ENCODE data around the gene CNKSR3. TPM values are rescaled to one million over a fixed set of nuclear protein-coding genes. Genes with fewer than 3 reads are reported as not detected.
A peak's percentile ranks its signal among the peaks of the same experiment; 100 is the strongest.

The CNKSR3 gene
- polyA plus RNA-seq, 1 experiment: 5.2 TPM

DNA sequence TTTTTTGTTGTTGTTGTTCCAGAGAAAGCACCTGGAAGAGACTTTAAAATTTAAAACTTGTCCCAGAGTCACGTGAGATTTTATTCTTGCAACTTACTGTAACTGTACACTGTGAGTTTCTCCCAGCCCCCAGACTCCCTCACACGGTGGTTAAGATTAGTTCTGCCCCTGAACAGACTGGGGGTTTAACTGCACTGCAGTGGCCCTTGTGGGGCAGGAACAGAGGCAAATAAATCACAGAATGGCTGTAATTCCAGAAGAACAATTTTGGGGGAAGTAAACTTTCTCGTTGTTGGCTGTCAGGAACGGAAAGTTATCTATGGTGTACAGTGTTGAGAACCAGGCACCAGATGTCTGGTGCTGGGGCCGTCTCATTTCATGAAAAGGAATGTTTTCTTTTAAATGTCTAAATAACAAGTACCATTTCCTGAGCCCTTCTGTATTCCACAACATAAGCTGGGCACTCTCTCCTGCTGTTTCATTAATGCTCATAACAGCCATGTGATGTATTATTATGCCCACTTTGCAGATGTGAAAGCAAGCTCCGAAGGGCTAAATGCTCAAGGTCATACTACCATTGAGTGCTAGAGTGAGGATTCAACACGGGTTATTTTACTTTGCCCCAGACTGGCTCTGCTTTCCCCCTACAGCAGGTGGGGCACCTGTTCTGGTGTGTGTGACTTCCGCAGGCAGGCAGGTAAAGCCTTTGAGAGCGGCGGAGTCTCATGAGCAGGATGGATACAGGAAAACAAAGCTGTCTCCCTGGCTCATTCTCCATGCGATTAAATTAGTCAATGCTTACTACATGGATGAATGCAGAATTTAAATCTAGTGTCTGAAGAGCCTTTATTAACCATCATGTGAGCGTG is 30.5 kb downstream of the CNKSR3 start:
- H3K27me3 ChIP-seq (ENCODE audit: control insufficient read depth, insufficient read depth, low read length): no peaks in the 10 kb centered on the region
- H3K36me3 ChIP-seq (ENCODE audit: control insufficient read depth, insufficient read depth, low read length): no peaks in the 10 kb centered on the region
- no peak for DNase-seq (ENCODE audit: low read depth)
- H3K4me3 ChIP-seq (ENCODE audit: low read depth, low read length): peak overlapping the region; percentile 2
- TF ChIP-seq, protein P1, sequence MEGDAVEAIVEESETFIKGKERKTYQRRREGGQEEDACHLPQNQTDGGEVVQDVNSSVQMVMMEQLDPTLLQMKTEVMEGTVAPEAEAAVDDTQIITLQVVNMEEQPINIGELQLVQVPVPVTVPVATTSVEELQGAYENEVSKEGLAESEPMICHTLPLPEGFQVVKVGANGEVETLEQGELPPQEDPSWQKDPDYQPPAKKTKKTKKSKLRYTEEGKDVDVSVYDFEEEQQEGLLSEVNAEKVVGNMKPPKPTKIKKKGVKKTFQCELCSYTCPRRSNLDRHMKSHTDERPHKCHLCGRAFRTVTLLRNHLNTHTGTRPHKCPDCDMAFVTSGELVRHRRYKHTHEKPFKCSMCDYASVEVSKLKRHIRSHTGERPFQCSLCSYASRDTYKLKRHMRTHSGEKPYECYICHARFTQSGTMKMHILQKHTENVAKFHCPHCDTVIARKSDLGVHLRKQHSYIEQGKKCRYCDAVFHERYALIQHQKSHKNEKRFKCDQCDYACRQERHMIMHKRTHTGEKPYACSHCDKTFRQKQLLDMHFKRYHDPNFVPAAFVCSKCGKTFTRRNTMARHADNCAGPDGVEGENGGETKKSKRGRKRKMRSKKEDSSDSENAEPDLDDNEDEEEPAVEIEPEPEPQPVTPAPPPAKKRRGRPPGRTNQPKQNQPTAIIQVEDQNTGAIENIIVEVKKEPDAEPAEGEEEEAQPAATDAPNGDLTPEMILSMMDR (IDR thresholded peaks at IDR 0.05; ENCODE audit: insufficient read depth, low read depth, low read length): no peak
- ChIA-PET POLR2A (interaction anchor here (0.6 kb wide), 1 partner anchor 76 kb away, joined by 5 read pairs; no protein-coding TSS in a partner anchor), CTCF (interaction anchor here (1.6 to 1.7 kb wide), 2 partner anchors 21 to 80 kb away, joined by 4 to 5 read pairs; no protein-coding TSS in a partner anchor)

DNA sequence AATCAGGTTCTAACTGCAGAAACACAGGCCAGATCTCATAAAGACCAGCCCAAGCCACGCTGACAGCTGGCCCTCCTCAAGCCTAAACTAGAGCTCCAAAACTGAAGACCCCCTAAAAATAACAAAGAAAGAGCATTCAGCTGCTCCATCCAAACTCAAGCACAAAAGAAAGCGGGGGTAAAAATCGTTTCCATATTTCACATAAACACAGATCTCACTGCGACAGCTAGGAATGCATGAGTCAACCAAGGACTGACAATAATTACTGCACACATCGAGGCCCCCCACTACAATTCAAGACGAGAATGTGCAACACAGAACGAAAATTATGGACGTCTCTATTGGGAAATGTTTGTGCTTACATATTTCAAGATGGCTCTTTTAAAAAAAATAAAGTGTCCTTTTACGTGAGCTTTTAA is 31.1 kb downstream of the CNKSR3 start:
- peak; percentile 32 for DNase-seq (ENCODE audit: low read depth)
- CTCF ChIA-PET: interaction anchor here (0.6 to 1.7 kb wide), 4 partner anchors 21 to 79 kb away, joined by 3 to 5 read pairs (median 4); no protein-coding TSS in a partner anchor
- POLR2A ChIA-PET: no interaction called here
- H3K4me3 ChIP-seq (ENCODE audit: low read depth, low read length): peak overlapping the region; percentile 1; the same call in 1 of the 2 replicates
- H3K36me3 ChIP-seq (ENCODE audit: control insufficient read depth, insufficient read depth, low read length): no peaks in the 10 kb centered on the region
- TF ChIP-seq, protein P1 (IDR thresholded peaks at IDR 0.05; ENCODE audit: insufficient read depth, low read depth, low read length): no peak
- no peaks in the 10 kb centered on the region for H3K27me3 ChIP-seq (ENCODE audit: control insufficient read depth, insufficient read depth, low read length)

DNA sequence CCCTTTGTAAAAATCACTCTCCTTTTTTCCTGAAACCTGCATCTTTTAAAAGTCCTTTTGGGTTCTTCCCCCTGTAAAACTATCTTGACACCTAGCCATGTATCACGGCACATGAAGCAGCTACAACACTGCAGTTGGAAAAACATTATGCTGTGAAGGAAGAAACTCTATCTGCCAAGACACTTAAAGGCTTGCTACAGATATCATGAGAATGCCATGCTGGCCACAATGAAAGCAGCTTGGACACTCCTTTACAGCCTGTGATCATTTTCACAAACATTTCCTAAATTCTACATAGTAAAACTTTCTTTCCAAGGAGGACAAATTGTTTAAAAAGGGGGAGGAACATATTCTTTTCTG is 31.8 kb downstream of the CNKSR3 start:
- ChIA-PET POLR2A (no interaction called here), CTCF (interaction anchor here (0.6 to 1.7 kb wide), 5 partner anchors 16 to 79 kb away, joined by 3 to 5 read pairs (median 3); no protein-coding TSS in a partner anchor)

DNA sequence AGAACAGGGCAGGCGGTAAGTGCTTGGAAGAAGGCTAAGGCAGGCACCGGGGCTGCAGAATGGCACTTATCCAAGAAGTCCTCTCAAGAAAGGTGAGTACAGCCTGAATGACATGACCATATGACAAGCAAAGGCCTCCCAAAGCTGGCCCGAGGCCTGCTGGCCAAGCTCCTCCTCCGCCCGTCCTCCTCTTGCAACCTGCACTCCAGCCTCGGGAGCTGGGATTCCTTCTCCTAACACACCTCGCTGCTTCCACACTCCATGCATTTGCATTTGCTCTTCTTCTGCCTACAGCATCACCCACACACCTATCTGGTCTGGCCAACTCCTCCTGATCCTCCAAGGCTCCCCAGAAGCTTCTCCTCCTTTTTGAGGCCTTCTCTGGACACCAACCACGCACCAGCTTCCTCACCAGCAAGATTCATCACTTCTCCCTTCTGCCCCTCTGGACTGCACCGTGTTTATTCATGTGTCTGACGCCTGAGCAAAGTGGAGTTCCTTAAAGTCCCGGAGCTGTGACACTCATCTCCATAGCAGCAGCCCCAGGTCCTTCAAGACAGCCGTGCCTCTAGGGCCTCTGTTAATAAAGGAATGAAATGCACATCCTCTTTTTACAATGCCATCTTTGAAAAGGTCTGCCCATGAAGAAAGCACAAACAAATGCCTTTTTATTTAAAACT is 32.3 kb downstream of the CNKSR3 start:
- TF ChIP-seq, protein P1 (IDR thresholded peaks at IDR 0.05; ENCODE audit: insufficient read depth, low read depth, low read length): no peak
- ChIA-PET POLR2A (interaction anchor here (0.6 kb wide), 1 partner anchor 32 kb away, joined by 3 read pairs; no protein-coding TSS in a partner anchor), CTCF (interaction anchor here (1.1 to 1.7 kb wide), 3 partner anchors 16 to 78 kb away, joined by 3 to 5 read pairs (median 4); no protein-coding TSS in a partner anchor)
- no peaks in the 10 kb centered on the region for H3K36me3 ChIP-seq (ENCODE audit: control insufficient read depth, insufficient read depth, low read length)
- no peak for DNase-seq (ENCODE audit: low read depth)
- no peaks in the 10 kb centered on the region for H3K27me3 ChIP-seq (ENCODE audit: control insufficient read depth, insufficient read depth, low read length)
- no peak overlapping the region for H3K4me3 ChIP-seq (ENCODE audit: low read depth, low read length)

More for the DNA sequence above, 31.8 kb downstream of the CNKSR3 start:
- Histone ChIP-seq H3K36me3 (ENCODE audit: control insufficient read depth, insufficient read depth, low read length) (no peaks in the 10 kb centered on the region), H3K4me3 (ENCODE audit: low read depth, low read length) (no peak overlapping the region), H3K27me3 (ENCODE audit: control insufficient read depth, insufficient read depth, low read length) (no peaks in the 10 kb centered on the region)
- TF ChIP-seq, protein P1 (IDR thresholded peaks at IDR 0.05; ENCODE audit: insufficient read depth, low read depth, low read length): no peak
- no peak for DNase-seq (ENCODE audit: low read depth)

DNA sequence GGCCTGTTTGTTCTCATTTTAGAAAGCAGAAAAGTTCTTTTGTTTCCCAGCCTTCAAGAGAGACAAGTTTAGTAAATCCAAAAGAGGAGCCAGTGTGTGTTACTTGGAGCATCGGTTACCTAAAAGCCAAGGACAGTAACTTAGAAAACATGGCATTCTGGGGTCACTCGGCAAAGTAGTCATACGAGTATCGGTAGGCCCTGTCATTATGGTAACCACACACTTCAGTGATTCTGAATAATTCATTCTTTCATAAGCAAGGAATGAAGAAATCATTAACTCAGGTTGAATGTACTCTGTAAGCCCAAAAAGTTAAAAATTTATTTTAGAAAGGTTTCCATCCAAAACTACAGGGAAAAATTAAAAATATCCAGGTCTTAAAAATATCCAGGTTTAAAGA is 34.0 kb downstream of the CNKSR3 start:
- Histone ChIP-seq H3K27me3 (ENCODE audit: control insufficient read depth, insufficient read depth, low read length) (no peaks in the 10 kb centered on the region), H3K4me3 (ENCODE audit: low read depth, low read length) (no peak overlapping the region), H3K36me3 (ENCODE audit: control insufficient read depth, insufficient read depth, low read length) (no peaks in the 10 kb centered on the region)
- ChIA-PET CTCF (no interaction called here), POLR2A (no interaction called here)
- TF ChIP-seq, protein P1 (IDR thresholded peaks at IDR 0.05; ENCODE audit: insufficient read depth, low read depth, low read length): no peak
- no peak for DNase-seq (ENCODE audit: low read depth)

All from BJ (cell line).